ENCODE measurements around the gene TMC8.

The TMC8 gene

GRCh38 chr17:78124081-78124835 lies 6.3 kb upstream of the TMC8 start:
- no peak for DNase-seq

GRCh38 chr17:78124836-78125137 lies 5.8 kb upstream of the TMC8 start:
- DNase-seq: no peak

GRCh38 chr17:78125138-78125913 lies 5.2 kb upstream of the TMC8 start:
- DNase-seq: no peak

GRCh38 chr17:78125976-78126894 lies 4.3 kb upstream of the TMC8 start:
- no peak for DNase-seq

GRCh38 chr17:78126895-78127238 lies 3.7 kb upstream of the TMC8 start:
- DNase-seq: no peak

- DNase-seq: no peak
These were observed 3.2 kb upstream of the TMC8 start for GRCh38 chr17:78127239-78127887.

- no peak for DNase-seq
These were observed 2.6 kb upstream of the TMC8 start for GRCh38 chr17:78127888-78128550.

- no peak for DNase-seq
These were observed 1.8 kb upstream of the TMC8 start, which contains the start of gene TMC6 for GRCh38 chr17:78128551-78129350. Gene TMC6, minus strand, starts transcription at chr17:78128755. Its CDS starts 1,923 bp downstream, at chr17:78126832.

GRCh38 chr17:78129351-78130089 lies 1.1 kb upstream of the TMC8 start:
- DNase-seq: no peak

GRCh38 chr17:78130090-78130436 lies 508 bp upstream of the TMC8 start:
- no peak for DNase-seq

GRCh38 chr17:78131172-78132083 lies 857 bp downstream of the TMC8 start:
- DNase-seq: no peak

- DNase-seq: no peak
These were observed 1.6 kb downstream of the TMC8 start for GRCh38 chr17:78132084-78132676.

GRCh38 chr17:78132767-78133178 lies 2.2 kb downstream of the TMC8 start:
- no peak for DNase-seq

- DNase-seq: no peak
These were observed 2.8 kb downstream of the TMC8 start for GRCh38 chr17:78133179-78133951.

GRCh38 chr17:78133971-78134898 lies 3.7 kb downstream of the TMC8 start:
- no peak for DNase-seq

GRCh38 chr17:78134899-78135385 lies 4.4 kb downstream of the TMC8 start:
- DNase-seq: no peak

- no peak for DNase-seq
These were observed 5.4 kb downstream of the TMC8 start for GRCh38 chr17:78135858-78136500.
